GM12878 (cell line): ENCODE results near the gene EHBP1. TPM values are rescaled to one million over a fixed set of nuclear protein-coding genes. Genes with fewer than 3 reads are reported as not detected.

Experiments used
- ATAC-seq: fragments of 200-7000 bp; cut with Tn5 transposase; 3 replicates; pipeline ENCODE4 v1.9.1; 2020; ENCODE audit warnings: mild to moderate bottlenecking, moderate library complexity
- BruUV-seq: library from RNA; stranded (reverse); fragments of 400-500 nt; replicated peaks from 2 replicates; lab custom pipeline; 2021; lab: Mats Ljungman, UMichigan
- CTCF ChIA-PET: fragments of 300-600 bp; sonication (Branson Sonifier 250); formaldehyde crosslinking; extraction: SDS; loops from one replicate; lab custom pipeline; 2021; ENCODE audit warnings: inconsistent platforms; lab: Yijun Ruan, JAX
- POLR2A ChIA-PET: fragments of 350-600 bp; formaldehyde crosslinking; extraction: SDS; loops from one replicate; lab custom pipeline; 2021; ENCODE audit warnings: inconsistent platforms; lab: Charles Lee
- RAD21 ChIA-PET: fragments of 300-600 bp; sonication (Branson Sonifier 250); formaldehyde crosslinking; loops from one replicate; lab custom pipeline; 2023; ENCODE audit warnings: antibody characterized with exemption; ENCODE audit not compliant: unreplicated experiment; lab: Charles Lee
- SMC1A ChIA-PET: fragments of 300-600 bp; sonication (Branson Sonifier 250); formaldehyde crosslinking; loops from one replicate; lab custom pipeline; 2023; ENCODE audit not compliant: unreplicated experiment, uncharacterized antibody; lab: Charles Lee
- DNase-seq: peaks from one replicate; pipeline ENCODE4 v3.0.0-alpha.2; 2011; ENCODE audit warnings: low read depth, low spot score
- FAIRE-seq: peaks from 3 replicates; lab custom pipeline; 2011; peaks lifted over from hg19 to GRCh38; lab: Jason Lieb, UNC
- H2AFZ ChIP-seq: 2 replicates; pipeline ENCODE4 v1.6.0; 2011; ENCODE audit warnings: low read depth, low read length, control low read depth; ENCODE audit not compliant: control insufficient read depth
- H3K27ac ChIP-seq: 2 replicates; pipeline ENCODE4 v1.5.1; 2011; ENCODE audit warnings: control low read depth; ENCODE audit not compliant: control insufficient read depth, insufficient read depth
- H3K27me3 ChIP-seq, 2 experiments: replicated peaks in 1 of 2; 2 replicates each; pipeline versions ENCODE4 v1.6.0 to v1.6.1; 2011; ENCODE audit warnings: low read length in 1 of 2; ENCODE audit not compliant: control insufficient read depth in 2 of 2, insufficient read depth in 2 of 2
- H3K36me3 ChIP-seq, 2 experiments: 2 replicates each; pipeline ENCODE4 v1.5.1; 2011; ENCODE audit warnings: low read length in 1 of 2; ENCODE audit not compliant: control insufficient read depth in 2 of 2, insufficient read depth in 2 of 2
- H3K4me1 ChIP-seq: 2 replicates; pipeline ENCODE4 v1.6.1; 2011; ENCODE audit warnings: mild to moderate bottlenecking, low read length, moderate library complexity, mixed read lengths; ENCODE audit not compliant: control insufficient read depth, insufficient read depth
- H3K4me2 ChIP-seq: 2 replicates; pipeline ENCODE4 v1.6.0; 2011; ENCODE audit warnings: control low read depth; ENCODE audit not compliant: control insufficient read depth, insufficient read depth
- H3K4me3 ChIP-seq: fragments of 200-600 bp; sonication (generic); 2 replicates; pipeline ENCODE4 v1.5.1; 2016
- H3K79me2 ChIP-seq: 2 replicates; pipeline ENCODE4 v1.6.0; 2011; ENCODE audit warnings: low read length; ENCODE audit not compliant: control insufficient read depth, insufficient read depth
- H3K9ac ChIP-seq: 2 replicates; pipeline ENCODE4 v1.8.0; 2011; ENCODE audit warnings: low read length, control low read depth, mixed read lengths; ENCODE audit not compliant: control insufficient read depth, insufficient read depth
- H3K9me3 ChIP-seq: replicated peaks from 3 replicates; pipeline ENCODE4 v1.5.1; 2011; ENCODE audit warnings: mild to moderate bottlenecking, low read length; ENCODE audit not compliant: control insufficient read depth, insufficient read depth
- H4K20me1 ChIP-seq: 2 replicates; pipeline ENCODE4 v1.6.0; 2011; ENCODE audit not compliant: control insufficient read depth, insufficient read depth
- DPF2 ChIP-seq: fragments of 450-650 bp; IDR thresholded peaks from 2 replicates; pipeline ENCODE4 v1.6.1; 2017; ENCODE audit warnings: mild to moderate bottlenecking
- GATAD2B ChIP-seq: fragments of 450-650 bp; conservative IDR thresholded peaks from 2 replicates; pipeline ENCODE4 v1.6.1; 2017; ENCODE audit warnings: low read depth, mild to moderate bottlenecking, moderate library complexity
- IKZF2 ChIP-seq, 2 experiments: fragments of 450-650 bp; IDR thresholded peaks; 2 replicates each; pipeline ENCODE4 v1.6.1; 2017; ENCODE audit warnings: mild to moderate bottlenecking in 2 of 2, moderate library complexity in 2 of 2
- MEF2B ChIP-seq: fragments of 450-650 bp; IDR thresholded peaks from 2 replicates; pipeline ENCODE4 v1.6.1; 2018; ENCODE audit warnings: mild to moderate bottlenecking, moderate library complexity; ENCODE audit not compliant: partially characterized antibody, poor library complexity, severe bottlenecking
- MTA2 ChIP-seq: fragments of 450-650 bp; IDR thresholded peaks from 2 replicates; pipeline ENCODE4 v1.6.1; 2016; ENCODE audit warnings: low read depth, mild to moderate bottlenecking, moderate library complexity
- PML ChIP-seq: IDR thresholded peaks from 2 replicates; pipeline ENCODE4 v1.6.1; 2012; ENCODE audit warnings: low read length, inconsistent platforms
- SIX5 ChIP-seq: IDR thresholded peaks from 2 replicates; pipeline ENCODE4 v1.6.1; 2011; ENCODE audit warnings: mild to moderate bottlenecking, low read depth, low read length, moderate library complexity; ENCODE audit not compliant: severe bottlenecking
- SMAD1 ChIP-seq: fragments of 450-650 bp; IDR thresholded peaks from 2 replicates; pipeline ENCODE4 v1.6.1; 2018; ENCODE audit warnings: mild to moderate bottlenecking, low read depth; ENCODE audit not compliant: partially characterized antibody
- WGBS: methylation state at CpG from one replicate; pipeline ENCODE4 v1.1.6; 2016; ENCODE audit warnings: low lambda C conversion rate; ENCODE audit not compliant: insufficient replicate concordance, insufficient coverage; ENCODE audit errors: missing lambda C conversion rate; 5-methylcytosine and 5-hydroxymethylcytosine counted together
- in situ Hi-C: fragments of 300-500 bp; cut with MboI; formaldehyde crosslinking; loops from 9 replicates; pipeline ENCODE4 v1.14.3; 2018; ENCODE audit warnings: mixed read lengths
- intact Hi-C: fragments of 100-400 bp; cut with micrococcal nuclease; formaldehyde crosslinking; loops from one replicate; pipeline ENCODE4 v1.14.2; 2022; ENCODE audit not compliant: unreplicated experiment
- polyA plus RNA-seq, 11 experiments: library from polyadenylated mRNA; depleted of rRNA in 4 of 11; unstranded in 6 of 11; stranded (reverse) in 5 of 11; fragments of >200 nt; fragmentation: Nextera tagmentation in 4 of 11; fragmentation: Illumina TruSeq in 1 of 11; extraction: Ambion mirVana in 4 of 11; extraction: Trizol in 1 of 11; gene quantifications; 1 replicate in 1 of 11; 2 replicates in 10 of 11; pipeline versions ENCODE4 v1.2.1 to v1.2.3, GENCODE V29; 2011 to 2016; ENCODE audit warnings: inconsistent platforms in 2 of 11, missing spikeins in 2 of 11, low read depth in 1 of 11
- total RNA-seq, 4 experiments: library from RNA; depleted of rRNA in 3 of 4; stranded (reverse); fragments of >200 nt in 3 of 4; fragmentation: Illumina TruSeq in 1 of 4; extraction: Trizol in 1 of 4; gene quantifications; 2 replicates each; pipeline versions ENCODE4 v1.2.1 to v1.2.3, GENCODE V29; 2013 to 2021
- TF ChIP-seq, protein P1 (sequence below): fragments of 450-650 bp; IDR thresholded peaks from 2 replicates; pipeline ENCODE4 v1.6.1; 2017; ENCODE audit warnings: borderline replicate concordance
- TF ChIP-seq, protein P2 (sequence below): IDR thresholded peaks from 2 replicates; pipeline ENCODE4 v1.6.1; 2012; ENCODE audit warnings: low read length, inconsistent platforms
- TF ChIP-seq, protein P3 (sequence below): fragments of 450-650 bp; IDR thresholded peaks from 2 replicates; pipeline ENCODE4 v1.6.1; 2017; ENCODE audit warnings: low read depth, mild to moderate bottlenecking, moderate library complexity
- TF ChIP-seq, protein P4 (sequence below): fragments of 450-650 bp; IDR thresholded peaks from 2 replicates; pipeline ENCODE4 v1.6.1; 2018; ENCODE audit warnings: borderline replicate concordance, mild to moderate bottlenecking; ENCODE audit not compliant: partially characterized antibody
- TF ChIP-seq, protein P5 (sequence below): fragments of 450-650 bp; IDR thresholded peaks from 2 replicates; pipeline ENCODE4 v1.6.1; 2017; ENCODE audit warnings: mild to moderate bottlenecking

EHBP1 gene
- total and polyA plus RNA-seq, 10 of the 15 experiments (the other 5 are each of a cell fraction or from before 2014, with no cell fraction given): 5.7 to 26.1 (median 13.6) TPM

DNA sequence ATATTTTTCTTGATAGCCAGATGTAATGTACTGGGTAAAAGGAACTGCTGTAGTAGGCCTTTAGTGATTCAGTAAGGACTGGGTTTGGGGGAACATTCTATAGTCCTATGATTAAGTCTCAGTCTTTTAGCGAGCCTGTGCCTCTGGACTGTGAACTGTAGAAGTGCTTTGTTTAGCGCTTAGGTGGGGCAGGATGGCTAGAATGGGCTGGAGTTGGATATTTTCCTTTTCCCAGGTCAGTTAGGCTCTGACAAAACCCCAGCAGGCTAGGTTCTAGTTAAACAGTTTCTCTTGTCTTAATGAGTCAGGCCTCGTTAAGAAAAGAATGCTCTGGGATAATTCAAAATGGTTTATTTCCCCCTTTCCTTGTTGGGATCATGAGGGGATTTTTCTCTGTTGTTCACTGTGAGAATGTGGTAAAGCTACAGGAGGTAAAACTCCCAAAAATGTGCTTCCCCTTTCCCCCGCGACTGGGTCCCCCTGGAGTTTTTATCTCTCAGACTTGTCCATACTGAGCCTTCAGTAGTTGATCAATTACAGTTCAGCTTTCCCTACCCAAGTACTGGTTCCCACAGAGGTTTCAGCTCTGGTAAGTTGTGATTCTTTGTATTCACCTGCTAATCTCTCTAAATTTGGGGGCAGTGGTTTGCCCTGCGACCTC lies 31.5 kb downstream of the EHBP1 start:
- in situ Hi-C loops: no loop called here
- intact Hi-C loops: loop anchor here (10.0 kb wide), 1 partner anchor 592 kb away; no protein-coding TSS in a partner anchor
- SMC1A ChIA-PET: interaction anchor here (0.7 to 3.0 kb wide), 11 partner anchors 13 to 284 kb away, joined by 3 to 16 read pairs (median 4); no protein-coding TSS in a partner anchor
- peak; percentile 92 for TF ChIP-seq GATAD2B
- TF ChIP-seq, protein P1, sequence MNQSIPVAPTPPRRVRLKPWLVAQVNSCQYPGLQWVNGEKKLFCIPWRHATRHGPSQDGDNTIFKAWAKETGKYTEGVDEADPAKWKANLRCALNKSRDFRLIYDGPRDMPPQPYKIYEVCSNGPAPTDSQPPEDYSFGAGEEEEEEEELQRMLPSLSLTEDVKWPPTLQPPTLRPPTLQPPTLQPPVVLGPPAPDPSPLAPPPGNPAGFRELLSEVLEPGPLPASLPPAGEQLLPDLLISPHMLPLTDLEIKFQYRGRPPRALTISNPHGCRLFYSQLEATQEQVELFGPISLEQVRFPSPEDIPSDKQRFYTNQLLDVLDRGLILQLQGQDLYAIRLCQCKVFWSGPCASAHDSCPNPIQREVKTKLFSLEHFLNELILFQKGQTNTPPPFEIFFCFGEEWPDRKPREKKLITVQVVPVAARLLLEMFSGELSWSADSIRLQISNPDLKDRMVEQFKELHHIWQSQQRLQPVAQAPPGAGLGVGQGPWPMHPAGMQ: no peak
- TF ChIP-seq, protein P2, sequence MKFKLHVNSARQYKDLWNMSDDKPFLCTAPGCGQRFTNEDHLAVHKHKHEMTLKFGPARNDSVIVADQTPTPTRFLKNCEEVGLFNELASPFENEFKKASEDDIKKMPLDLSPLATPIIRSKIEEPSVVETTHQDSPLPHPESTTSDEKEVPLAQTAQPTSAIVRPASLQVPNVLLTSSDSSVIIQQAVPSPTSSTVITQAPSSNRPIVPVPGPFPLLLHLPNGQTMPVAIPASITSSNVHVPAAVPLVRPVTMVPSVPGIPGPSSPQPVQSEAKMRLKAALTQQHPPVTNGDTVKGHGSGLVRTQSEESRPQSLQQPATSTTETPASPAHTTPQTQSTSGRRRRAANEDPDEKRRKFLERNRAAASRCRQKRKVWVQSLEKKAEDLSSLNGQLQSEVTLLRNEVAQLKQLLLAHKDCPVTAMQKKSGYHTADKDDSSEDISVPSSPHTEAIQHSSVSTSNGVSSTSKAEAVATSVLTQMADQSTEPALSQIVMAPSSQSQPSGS: peak; percentile 63; the same call in 1 of the 2 replicates
- TF ChIP-seq PML: no peak
- TF ChIP-seq DPF2: 0 out of 2 replicates have a peak, but pooled peaks have one; percentile 37
- no peak for TF ChIP-seq SMAD1
- TF ChIP-seq MTA2: peak; percentile 62
- TF ChIP-seq MEF2B: peak; percentile 98
- TF ChIP-seq, protein P3, sequence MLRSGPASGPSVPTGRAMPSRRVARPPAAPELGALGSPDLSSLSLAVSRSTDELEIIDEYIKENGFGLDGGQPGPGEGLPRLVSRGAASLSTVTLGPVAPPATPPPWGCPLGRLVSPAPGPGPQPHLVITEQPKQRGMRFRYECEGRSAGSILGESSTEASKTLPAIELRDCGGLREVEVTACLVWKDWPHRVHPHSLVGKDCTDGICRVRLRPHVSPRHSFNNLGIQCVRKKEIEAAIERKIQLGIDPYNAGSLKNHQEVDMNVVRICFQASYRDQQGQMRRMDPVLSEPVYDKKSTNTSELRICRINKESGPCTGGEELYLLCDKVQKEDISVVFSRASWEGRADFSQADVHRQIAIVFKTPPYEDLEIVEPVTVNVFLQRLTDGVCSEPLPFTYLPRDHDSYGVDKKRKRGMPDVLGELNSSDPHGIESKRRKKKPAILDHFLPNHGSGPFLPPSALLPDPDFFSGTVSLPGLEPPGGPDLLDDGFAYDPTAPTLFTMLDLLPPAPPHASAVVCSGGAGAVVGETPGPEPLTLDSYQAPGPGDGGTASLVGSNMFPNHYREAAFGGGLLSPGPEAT: peak; percentile 79
- no peak for TF ChIP-seq SIX5
- TF ChIP-seq, protein P4, sequence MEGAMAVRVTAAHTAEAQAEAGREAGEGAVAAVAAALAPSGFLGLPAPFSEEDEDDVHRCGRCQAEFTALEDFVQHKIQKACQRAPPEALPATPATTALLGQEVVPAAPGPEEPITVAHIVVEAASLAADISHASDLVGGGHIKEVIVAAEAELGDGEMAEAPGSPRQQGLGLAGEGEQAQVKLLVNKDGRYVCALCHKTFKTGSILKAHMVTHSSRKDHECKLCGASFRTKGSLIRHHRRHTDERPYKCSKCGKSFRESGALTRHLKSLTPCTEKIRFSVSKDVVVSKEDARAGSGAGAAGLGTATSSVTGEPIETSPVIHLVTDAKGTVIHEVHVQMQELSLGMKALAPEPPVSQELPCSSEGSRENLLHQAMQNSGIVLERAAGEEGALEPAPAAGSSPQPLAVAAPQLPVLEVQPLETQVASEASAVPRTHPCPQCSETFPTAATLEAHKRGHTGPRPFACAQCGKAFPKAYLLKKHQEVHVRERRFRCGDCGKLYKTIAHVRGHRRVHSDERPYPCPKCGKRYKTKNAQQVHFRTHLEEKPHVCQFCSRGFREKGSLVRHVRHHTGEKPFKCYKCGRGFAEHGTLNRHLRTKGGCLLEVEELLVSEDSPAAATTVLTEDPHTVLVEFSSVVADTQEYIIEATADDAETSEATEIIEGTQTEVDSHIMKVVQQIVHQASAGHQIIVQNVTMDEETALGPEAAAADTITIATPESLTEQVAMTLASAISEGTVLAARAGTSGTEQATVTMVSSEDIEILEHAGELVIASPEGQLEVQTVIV: no peak
- TF ChIP-seq, protein P5, sequence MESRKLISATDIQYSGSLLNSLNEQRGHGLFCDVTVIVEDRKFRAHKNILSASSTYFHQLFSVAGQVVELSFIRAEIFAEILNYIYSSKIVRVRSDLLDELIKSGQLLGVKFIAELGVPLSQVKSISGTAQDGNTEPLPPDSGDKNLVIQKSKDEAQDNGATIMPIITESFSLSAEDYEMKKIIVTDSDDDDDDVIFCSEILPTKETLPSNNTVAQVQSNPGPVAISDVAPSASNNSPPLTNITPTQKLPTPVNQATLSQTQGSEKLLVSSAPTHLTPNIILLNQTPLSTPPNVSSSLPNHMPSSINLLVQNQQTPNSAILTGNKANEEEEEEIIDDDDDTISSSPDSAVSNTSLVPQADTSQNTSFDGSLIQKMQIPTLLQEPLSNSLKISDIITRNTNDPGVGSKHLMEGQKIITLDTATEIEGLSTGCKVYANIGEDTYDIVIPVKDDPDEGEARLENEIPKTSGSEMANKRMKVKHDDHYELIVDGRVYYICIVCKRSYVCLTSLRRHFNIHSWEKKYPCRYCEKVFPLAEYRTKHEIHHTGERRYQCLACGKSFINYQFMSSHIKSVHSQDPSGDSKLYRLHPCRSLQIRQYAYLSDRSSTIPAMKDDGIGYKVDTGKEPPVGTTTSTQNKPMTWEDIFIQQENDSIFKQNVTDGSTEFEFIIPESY: peak; percentile 73; the same call in 1 of the 2 replicates
- peak; percentile 77 to 80 for TF ChIP-seq IKZF2 (IDR thresholded peaks at IDR 0.05)

More for the DNA sequence above, 31.5 kb downstream of the EHBP1 start:
- Histone ChIP-seq H3K9me3 (no peaks in the 10 kb centered on the region; the same call in 2 of the 3 replicates), H3K27ac (peak overlapping the region; percentile 4), H3K79me2 (peaks cover 9% of the 10 kb centered on the region), H3K4me1 (no peaks in the 10 kb centered on the region), H4K20me1 (no peaks in the 10 kb centered on the region), H3K4me2 (no peak overlapping the region), H3K27me3 (no peaks in the 10 kb centered on the region), H3K4me3 (no peak overlapping the region), H3K36me3 (no peaks in the 10 kb centered on the region), H3K9ac (no peak overlapping the region), H2AFZ (no peak overlapping the region)
- peak; percentile 65 for ATAC-seq
- RAD21 ChIA-PET: interaction anchor here (0.8 to 2.0 kb wide), 6 partner anchors 9 to 277 kb away, joined by 3 to 9 read pairs (median 4); partner anchors contain the start of gene EHBP1
- no TSS peak for BruUV-seq
- DNase-seq: peak; percentile 47
- CTCF ChIA-PET: interaction anchor here (0.6 to 1.2 kb wide), 3 partner anchors 26 to 272 kb away, joined by 3 read pairs; partner anchors contain the start of gene EHBP1
- POLR2A ChIA-PET: interaction anchor here (0.8 to 1.5 kb wide), 4 partner anchors 9 to 36 kb away, joined by 3 to 4 read pairs (median 4); partner anchors contain the start of gene EHBP1
- FAIRE-seq: no peak
- WGBS: 65% methylated on average over 6 of the region's 6 CpGs
